OCI-LY3 (cell line): ENCODE results near the gene PODXL.

Experiments
- EZH2phosphoT487 ChIP-seq: fragments of 200-600 bp; shearing (Covaris generic); IDR thresholded peaks from 2 replicates; pipeline ENCODE4 v1.6.1; 2018; ENCODE audit warnings: antibody characterized with exemption, mixed run types, low read depth
- TF ChIP-seq, protein P1 (sequence below): fragments of 200-600, 300-600 bp; sonication (generic); IDR thresholded peaks from 2 replicates; pipeline ENCODE4 v1.5.1; 2014; ENCODE audit warnings: antibody characterized with exemption, low read length, low read depth

- TF ChIP-seq, protein P1, sequence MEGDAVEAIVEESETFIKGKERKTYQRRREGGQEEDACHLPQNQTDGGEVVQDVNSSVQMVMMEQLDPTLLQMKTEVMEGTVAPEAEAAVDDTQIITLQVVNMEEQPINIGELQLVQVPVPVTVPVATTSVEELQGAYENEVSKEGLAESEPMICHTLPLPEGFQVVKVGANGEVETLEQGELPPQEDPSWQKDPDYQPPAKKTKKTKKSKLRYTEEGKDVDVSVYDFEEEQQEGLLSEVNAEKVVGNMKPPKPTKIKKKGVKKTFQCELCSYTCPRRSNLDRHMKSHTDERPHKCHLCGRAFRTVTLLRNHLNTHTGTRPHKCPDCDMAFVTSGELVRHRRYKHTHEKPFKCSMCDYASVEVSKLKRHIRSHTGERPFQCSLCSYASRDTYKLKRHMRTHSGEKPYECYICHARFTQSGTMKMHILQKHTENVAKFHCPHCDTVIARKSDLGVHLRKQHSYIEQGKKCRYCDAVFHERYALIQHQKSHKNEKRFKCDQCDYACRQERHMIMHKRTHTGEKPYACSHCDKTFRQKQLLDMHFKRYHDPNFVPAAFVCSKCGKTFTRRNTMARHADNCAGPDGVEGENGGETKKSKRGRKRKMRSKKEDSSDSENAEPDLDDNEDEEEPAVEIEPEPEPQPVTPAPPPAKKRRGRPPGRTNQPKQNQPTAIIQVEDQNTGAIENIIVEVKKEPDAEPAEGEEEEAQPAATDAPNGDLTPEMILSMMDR = no peak
- TF ChIP-seq EZH2phosphoT487 = no peak
Measured at GRCh38 chr7:131505636-131506557, 50.5 kb downstream of the PODXL start.
